NB4 (cell line): ENCODE data around the gene NAB1.

ENCODE experiments used
- CTCF ChIP-seq: IDR thresholded peaks from one replicate; pipeline ENCODE4 v1.5.1; 2012; ENCODE audit warnings: low read depth, low read length
- MYC ChIP-seq: IDR thresholded peaks from 2 replicates; pipeline ENCODE4 v1.6.1; 2011; ENCODE audit warnings: low read depth, low read length
- POLR2A ChIP-seq: IDR thresholded peaks from 2 replicates; pipeline ENCODE4 v1.6.1; 2011; ENCODE audit warnings: mild to moderate bottlenecking; ENCODE audit not compliant: insufficient read length; ENCODE audit errors: extremely low read depth

- TF ChIP-seq CTCF (no peak), POLR2A (no peak), MYC (no peak)
Observed at GRCh38 chr2:190695739-190696138, 46.9 kb downstream of the NAB1 start.
